Osteoblast (primary cell): Measurements from ENCODE around the gene FRMD3. TPM values are rescaled to one million over a fixed set of nuclear protein-coding genes. Genes with fewer than 3 reads are reported as not detected.

Experiments used
- DNase-seq: peaks from one replicate; pipeline ENCODE4 v3.0.0; 2011; ENCODE audit warnings: low spot score, mixed read lengths; ENCODE audit not compliant: insufficient read length; ENCODE audit errors: missing footprints
- H2AFZ ChIP-seq: 2 replicates; pipeline ENCODE4 v1.6.0; 2011; ENCODE audit warnings: mild to moderate bottlenecking, low read length
- H3K27ac ChIP-seq: 2 replicates; pipeline ENCODE4 v1.5.1; 2011; ENCODE audit warnings: mild to moderate bottlenecking, low read depth, low read length, moderate library complexity
- H3K27me3 ChIP-seq: 2 replicates; pipeline ENCODE4 v1.6.0; 2012; ENCODE audit warnings: mild to moderate bottlenecking, control low read depth, inconsistent platforms, low read length, moderate library complexity; ENCODE audit not compliant: insufficient read depth
- H3K36me3 ChIP-seq: 2 replicates; pipeline ENCODE4 v1.5.1; 2011; ENCODE audit warnings: mild to moderate bottlenecking, low read length, control low read depth, moderate library complexity; ENCODE audit not compliant: insufficient read depth
- H3K4me1 ChIP-seq: 2 replicates; pipeline ENCODE4 v1.5.1; 2011; ENCODE audit warnings: mild to moderate bottlenecking, low read length, control low read depth, moderate library complexity; ENCODE audit not compliant: insufficient read depth
- H3K4me2 ChIP-seq: 2 replicates; pipeline ENCODE4 v1.6.0; 2011; ENCODE audit warnings: mild to moderate bottlenecking, low read length; ENCODE audit not compliant: insufficient read depth
- H3K4me3 ChIP-seq: fragments of 200-600 bp; sonication (generic); 3 replicates; pipeline ENCODE4 v1.5.1; 2012; ENCODE audit warnings: mild to moderate bottlenecking, low read length, inconsistent platforms; ENCODE audit not compliant: insufficient read depth
- H3K79me2 ChIP-seq: 2 replicates; pipeline ENCODE4 v1.6.0; 2012; ENCODE audit warnings: mild to moderate bottlenecking, low read length, control low read depth, inconsistent platforms; ENCODE audit not compliant: insufficient read depth
- H3K9me3 ChIP-seq: 2 replicates; pipeline ENCODE4 v1.5.1; 2011; ENCODE audit warnings: low read depth, low read length, control low read depth
- H4K20me1 ChIP-seq: 2 replicates; pipeline ENCODE4 v1.6.0; 2012; ENCODE audit warnings: mild to moderate bottlenecking, low read length, control low read depth; ENCODE audit not compliant: insufficient read depth
- CTCF ChIP-seq: IDR thresholded peaks from 2 replicates; pipeline ENCODE4 v1.5.1; 2011; ENCODE audit warnings: mild to moderate bottlenecking, low read depth, low read length, moderate library complexity; ENCODE audit errors: extremely low read depth
- total RNA-seq: library from RNA; depleted of rRNA; stranded (reverse); fragments of >200 nt; gene quantifications from 2 replicates; pipeline ENCODE4 v1.2.3, GENCODE V29; 2012

The FRMD3 gene
- total RNA-seq, 1 donor, result 0.36 TPM

- Histone ChIP-seq H2AFZ (no peak overlapping the region), H3K79me2 (no peaks in the 10 kb centered on the region), H4K20me1 (no peaks in the 10 kb centered on the region), H3K27ac (no peak overlapping the region), H3K4me2 (no peak overlapping the region), H3K4me3 (no peak overlapping the region), H3K9me3 (no peaks in the 10 kb centered on the region), H3K4me1 (no peaks in the 10 kb centered on the region), H3K36me3 (no peaks in the 10 kb centered on the region), H3K27me3 (no peaks in the 10 kb centered on the region)
- no peak for DNase-seq
- TF ChIP-seq CTCF, result no peak
Observed at GRCh38 chr9:83413367-83413766, 124.8 kb downstream of the FRMD3 start.

- no peak overlapping the region for H2AFZ ChIP-seq
- no peaks in the 10 kb centered on the region for H3K4me1 ChIP-seq
- no peaks in the 10 kb centered on the region for H4K20me1 ChIP-seq
- H3K9me3 ChIP-seq, result no peaks in the 10 kb centered on the region
- DNase-seq, result no peak
- H3K79me2 ChIP-seq, result no peaks in the 10 kb centered on the region
- no peak overlapping the region for H3K4me2 ChIP-seq
- H3K4me3 ChIP-seq, result no peak overlapping the region
- H3K27ac ChIP-seq, result no peak overlapping the region
- no peaks in the 10 kb centered on the region for H3K27me3 ChIP-seq
- no peak for TF ChIP-seq CTCF
- no peaks in the 10 kb centered on the region for H3K36me3 ChIP-seq
Observed at GRCh38 chr9:83410701-83411100, 127.5 kb downstream of the FRMD3 start.

DNA sequence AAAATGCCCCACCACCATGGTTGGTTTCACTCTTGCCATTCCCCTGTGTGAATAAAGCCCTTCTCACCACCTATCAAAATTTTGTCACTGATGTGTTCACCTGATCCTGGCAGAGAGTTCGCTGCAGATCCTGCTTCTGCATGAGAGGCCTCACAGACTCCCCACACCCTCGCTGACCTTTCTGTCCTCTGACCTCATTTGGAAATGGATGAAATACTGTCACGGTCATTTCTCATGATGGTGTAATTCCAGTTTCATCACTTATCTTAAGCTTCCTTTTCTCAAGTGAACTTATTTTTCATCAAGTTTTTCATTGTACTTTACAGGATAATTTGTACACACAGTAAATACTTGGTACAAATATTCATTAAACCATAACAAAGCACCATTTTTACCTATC is 131.3 kb downstream of the FRMD3 start:
- H2AFZ ChIP-seq, result no peak overlapping the region
- no peak overlapping the region for H3K4me2 ChIP-seq
- no peaks in the 10 kb centered on the region for H4K20me1 ChIP-seq
- DNase-seq, result no peak
- no peaks in the 10 kb centered on the region for H3K79me2 ChIP-seq
- no peak overlapping the region for H3K27ac ChIP-seq
- no peaks in the 10 kb centered on the region for H3K4me1 ChIP-seq
- H3K4me3 ChIP-seq, result no peak overlapping the region
- H3K27me3 ChIP-seq, result no peaks in the 10 kb centered on the region
- TF ChIP-seq CTCF, result no peak
- H3K36me3 ChIP-seq, result no peaks in the 10 kb centered on the region
- no peaks in the 10 kb centered on the region for H3K9me3 ChIP-seq

DNA sequence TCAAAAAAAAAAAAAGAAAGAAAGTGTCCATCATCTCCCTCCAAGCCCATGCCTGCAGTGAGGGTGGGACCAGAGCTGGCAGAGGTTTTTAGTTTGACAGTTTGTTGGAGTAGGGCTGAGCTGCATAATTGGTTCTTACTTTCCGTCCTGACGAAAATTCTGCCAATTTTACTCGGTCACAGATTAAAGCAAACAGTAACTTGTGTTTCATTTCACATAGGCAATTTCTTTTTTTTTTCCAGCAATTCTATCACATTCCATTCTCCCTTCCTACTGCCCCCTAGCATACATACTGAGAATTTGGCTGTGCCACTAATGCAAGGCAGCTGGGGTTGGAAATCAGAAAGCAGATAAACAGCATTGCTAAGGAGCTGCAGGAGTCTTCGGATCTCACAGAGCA is 132.4 kb downstream of the FRMD3 start:
- DNase-seq, result no peak
- H3K4me3 ChIP-seq, result no peak overlapping the region
- no peaks in the 10 kb centered on the region for H4K20me1 ChIP-seq
- H2AFZ ChIP-seq, result no peak overlapping the region
- H3K36me3 ChIP-seq, result no peaks in the 10 kb centered on the region
- H3K4me2 ChIP-seq, result no peak overlapping the region
- H3K27ac ChIP-seq, result no peak overlapping the region
- H3K79me2 ChIP-seq, result no peaks in the 10 kb centered on the region
- H3K9me3 ChIP-seq, result no peaks in the 10 kb centered on the region
- H3K27me3 ChIP-seq, result no peaks in the 10 kb centered on the region
- H3K4me1 ChIP-seq, result no peaks in the 10 kb centered on the region
- no peak for TF ChIP-seq CTCF
